Measurements from ENCODE around the gene SLC16A12.

SLC16A12 gene

GRCh38 chr10:89438525-89438924, 96.9 kb downstream of the SLC16A12 start:
- Histone ChIP-seq H3K27ac (no peak overlapping the region), H3K36me3 (ENCODE audit: insufficient read depth) (no peaks in the 10 kb centered on the region), H3K9ac (no peak overlapping the region), H3K79me2 (ENCODE audit: insufficient read depth, low read depth) (no peaks in the 10 kb centered on the region), H3K4me2 (no peak overlapping the region), H3K27me3 (ENCODE audit: insufficient read depth, low read depth) (no peaks in the 10 kb centered on the region), H2AFZ (ENCODE audit: low read depth) (no peak overlapping the region), H3K4me3 (IDR thresholded peaks at IDR 0.05; ENCODE audit: insufficient read depth, low read depth, low read length) (no peak overlapping the region), H4K20me1 (ENCODE audit: insufficient read depth) (no peaks in the 10 kb centered on the region), H3K4me1 (ENCODE audit: low read depth, poor library complexity, severe bottlenecking) (no peaks in the 10 kb centered on the region)
- no peak for TF ChIP-seq CTCF (conservative IDR thresholded peaks at IDR 0.05; ENCODE audit: low read depth, low read length)

- Histone ChIP-seq H3K9ac (no peak overlapping the region), H3K4me2 (no peak overlapping the region), H3K79me2 (ENCODE audit: insufficient read depth, low read depth) (no peaks in the 10 kb centered on the region), H3K36me3 (ENCODE audit: insufficient read depth) (no peaks in the 10 kb centered on the region), H4K20me1 (ENCODE audit: insufficient read depth) (no peaks in the 10 kb centered on the region), H2AFZ (ENCODE audit: low read depth) (no peak overlapping the region), H3K27me3 (ENCODE audit: insufficient read depth, low read depth) (no peaks in the 10 kb centered on the region), H3K4me3 (IDR thresholded peaks at IDR 0.05; ENCODE audit: insufficient read depth, low read depth, low read length) (no peak overlapping the region), H3K4me1 (ENCODE audit: low read depth, poor library complexity, severe bottlenecking) (no peaks in the 10 kb centered on the region), H3K27ac (no peak overlapping the region)
- no peak for TF ChIP-seq CTCF (conservative IDR thresholded peaks at IDR 0.05; ENCODE audit: low read depth, low read length)
These were observed 103.4 kb downstream of the SLC16A12 start for GRCh38 chr10:89431977-89432376.

- H4K20me1 ChIP-seq (ENCODE audit: insufficient read depth), result no peaks in the 10 kb centered on the region
- no peak overlapping the region for H3K9ac ChIP-seq
- H3K4me2 ChIP-seq, result no peak overlapping the region
- no peaks in the 10 kb centered on the region for H3K27me3 ChIP-seq (ENCODE audit: insufficient read depth, low read depth)
- no peak overlapping the region for H3K4me3 ChIP-seq (IDR thresholded peaks at IDR 0.05; ENCODE audit: insufficient read depth, low read depth, low read length)
- no peak overlapping the region for H3K27ac ChIP-seq
- no peaks in the 10 kb centered on the region for H3K36me3 ChIP-seq (ENCODE audit: insufficient read depth)
- H3K79me2 ChIP-seq (ENCODE audit: insufficient read depth, low read depth), result no peaks in the 10 kb centered on the region
- H3K4me1 ChIP-seq (ENCODE audit: low read depth, poor library complexity, severe bottlenecking), result no peaks in the 10 kb centered on the region
- H2AFZ ChIP-seq (ENCODE audit: low read depth), result no peak overlapping the region
- no peak for TF ChIP-seq CTCF (conservative IDR thresholded peaks at IDR 0.05; ENCODE audit: low read depth, low read length)
These were observed 106.5 kb downstream of the SLC16A12 start for GRCh38 chr10:89428877-89429276.

- no peaks in the 10 kb centered on the region for H3K4me1 ChIP-seq (ENCODE audit: low read depth, poor library complexity, severe bottlenecking)
- no peaks in the 10 kb centered on the region for H4K20me1 ChIP-seq (ENCODE audit: insufficient read depth)
- TF ChIP-seq CTCF (conservative IDR thresholded peaks at IDR 0.05; ENCODE audit: low read depth, low read length), result no peak
- no peak overlapping the region for H2AFZ ChIP-seq (ENCODE audit: low read depth)
- H3K27me3 ChIP-seq (ENCODE audit: insufficient read depth, low read depth), result no peaks in the 10 kb centered on the region
- H3K27ac ChIP-seq, result no peak overlapping the region
- no peak overlapping the region for H3K9ac ChIP-seq
- H3K36me3 ChIP-seq (ENCODE audit: insufficient read depth), result no peaks in the 10 kb centered on the region
- no peaks in the 10 kb centered on the region for H3K79me2 ChIP-seq (ENCODE audit: insufficient read depth, low read depth)
- no peak overlapping the region for H3K4me2 ChIP-seq
- no peak overlapping the region for H3K4me3 ChIP-seq (IDR thresholded peaks at IDR 0.05; ENCODE audit: insufficient read depth, low read depth, low read length)
These were observed 107.8 kb downstream of the SLC16A12 start for GRCh38 chr10:89427629-89428028.
